Progenitor cell of endocrine pancreas (in vitro differentiated cells): ENCODE measurements around the gene CNOT2. TPM values are rescaled to one million over a fixed set of nuclear protein-coding genes. Genes with fewer than 3 reads are reported as not detected.

Source experiments
- DNase-seq: peaks from one replicate; pipeline ENCODE4 v3.0.0; 2021; ENCODE audit warnings: low spot score; ENCODE audit not compliant: unreplicated experiment
- H3K27ac Mint-ChIP-seq: 2 replicates; pipeline ENCODE4 v1.8.0; 2021; ENCODE audit warnings: mild to moderate bottlenecking, moderate library complexity, mixed read lengths
- H3K27me3 Mint-ChIP-seq: 2 replicates; pipeline ENCODE4 v1.8.0; 2021; ENCODE audit warnings: mixed read lengths
- H3K36me3 Mint-ChIP-seq: 2 replicates; pipeline ENCODE4 v1.8.0; 2022; ENCODE audit warnings: mixed read lengths; ENCODE audit not compliant: insufficient read depth
- H3K4me1 Mint-ChIP-seq: 2 replicates; pipeline ENCODE4 v1.8.0; 2021; ENCODE audit warnings: low read depth, mixed read lengths
- H3K4me3 Mint-ChIP-seq: 2 replicates; pipeline ENCODE4 v1.8.0; 2021; ENCODE audit warnings: low read depth, mild to moderate bottlenecking, moderate library complexity, mixed read lengths
- H3K9me3 Mint-ChIP-seq: 2 replicates; pipeline ENCODE4 v1.8.0; 2021; ENCODE audit warnings: low read depth, mixed read lengths
- long read RNA-seq: library from polyadenylated mRNA; unstranded; transcript quantifications from one replicate; pipeline ENCODE4 v2.0.0, GENCODE V29; 2020
- total RNA-seq: library from RNA; stranded (reverse); gene quantifications from 2 replicates; pipeline ENCODE4 v1.2.1, GENCODE V29; 2021
- TF ChIP-seq, protein P1 (sequence below): fragments of 200-600 bp; sonication (generic); IDR thresholded peaks from one replicate; pipeline ENCODE4 v1.5.0; 2021; ENCODE audit warnings: antibody characterized with exemption, mild to moderate bottlenecking; ENCODE audit not compliant: unreplicated experiment

The CNOT2 gene, protein sequence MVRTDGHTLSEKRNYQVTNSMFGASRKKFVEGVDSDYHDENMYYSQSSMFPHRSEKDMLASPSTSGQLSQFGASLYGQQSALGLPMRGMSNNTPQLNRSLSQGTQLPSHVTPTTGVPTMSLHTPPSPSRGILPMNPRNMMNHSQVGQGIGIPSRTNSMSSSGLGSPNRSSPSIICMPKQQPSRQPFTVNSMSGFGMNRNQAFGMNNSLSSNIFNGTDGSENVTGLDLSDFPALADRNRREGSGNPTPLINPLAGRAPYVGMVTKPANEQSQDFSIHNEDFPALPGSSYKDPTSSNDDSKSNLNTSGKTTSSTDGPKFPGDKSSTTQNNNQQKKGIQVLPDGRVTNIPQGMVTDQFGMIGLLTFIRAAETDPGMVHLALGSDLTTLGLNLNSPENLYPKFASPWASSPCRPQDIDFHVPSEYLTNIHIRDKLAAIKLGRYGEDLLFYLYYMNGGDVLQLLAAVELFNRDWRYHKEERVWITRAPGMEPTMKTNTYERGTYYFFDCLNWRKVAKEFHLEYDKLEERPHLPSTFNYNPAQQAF
- total RNA-seq: 127 and 128 TPM in 2 replicates
- long read RNA-seq, transcript CNOT2-236 (10 exons, 1,545 nt): minor isoform, 6 of 493 reads
- long read RNA-seq, transcript CNOT2-201 (16 exons, 3,282 nt): major isoform, 307 of 493 reads
- long read RNA-seq, partial matches to known transcripts: 59 of 493 reads
- long read RNA-seq, other reads (novel, unspliced or antisense): 115 of 493 reads

DNA sequence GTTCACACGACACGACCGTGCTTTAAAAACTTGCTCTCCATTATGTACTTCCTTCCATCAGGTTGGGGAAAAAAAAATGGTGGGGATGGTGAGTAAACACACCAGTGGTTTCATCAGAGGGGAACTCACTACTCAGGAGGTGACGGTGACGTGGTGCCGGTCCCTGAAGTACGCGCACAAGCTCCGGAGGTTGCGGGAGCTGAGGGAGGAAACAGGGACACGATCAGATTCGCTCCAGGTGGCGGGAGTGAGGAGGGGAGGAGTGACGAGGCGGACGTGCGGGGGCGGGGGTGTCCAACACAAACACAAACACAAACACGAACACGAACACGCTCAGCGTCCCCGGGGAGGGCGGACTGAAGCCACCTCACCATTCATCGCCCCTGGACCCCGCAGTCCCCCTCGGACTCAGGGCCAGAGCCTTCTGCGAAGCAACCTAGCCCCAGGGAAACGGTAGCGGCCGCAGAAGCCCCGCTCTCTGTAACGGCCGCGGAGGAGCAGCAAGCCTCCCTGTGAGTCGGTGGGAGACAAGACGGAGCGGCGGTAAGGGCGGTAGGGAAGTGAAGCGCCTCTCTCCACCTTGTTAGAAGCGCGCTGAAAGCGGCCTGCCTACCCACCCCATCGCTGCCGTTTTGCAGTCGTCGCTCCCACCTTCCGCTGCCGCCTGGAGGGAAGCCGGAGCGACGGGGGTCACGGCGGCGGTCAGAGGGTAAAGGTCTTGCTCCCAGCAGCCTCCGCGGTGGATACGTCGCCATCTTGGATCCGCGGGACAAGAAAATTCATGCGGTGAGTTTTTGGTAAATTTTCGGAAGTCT, at the start of gene CNOT2:
TSS of gene CNOT2 (plus strand) at position 739 of the 815 bp plus-strand sequence. CDS start 34,794 bp downstream, outside the sequence.
- Mint-ChIP-seq H3K36me3 (peaks cover 13% of the 10 kb centered on the region), H3K9me3 (no peaks in the 10 kb centered on the region), H3K4me1 (peaks cover 37% of the 10 kb centered on the region), H3K27me3 (no peaks in the 10 kb centered on the region), H3K27ac (peak within 1 kb of the TSS; percentile 99), H3K4me3 (peak within 1 kb of the TSS; percentile 100)
- DNase-seq: peak; percentile 80
- TF ChIP-seq, protein P1, sequence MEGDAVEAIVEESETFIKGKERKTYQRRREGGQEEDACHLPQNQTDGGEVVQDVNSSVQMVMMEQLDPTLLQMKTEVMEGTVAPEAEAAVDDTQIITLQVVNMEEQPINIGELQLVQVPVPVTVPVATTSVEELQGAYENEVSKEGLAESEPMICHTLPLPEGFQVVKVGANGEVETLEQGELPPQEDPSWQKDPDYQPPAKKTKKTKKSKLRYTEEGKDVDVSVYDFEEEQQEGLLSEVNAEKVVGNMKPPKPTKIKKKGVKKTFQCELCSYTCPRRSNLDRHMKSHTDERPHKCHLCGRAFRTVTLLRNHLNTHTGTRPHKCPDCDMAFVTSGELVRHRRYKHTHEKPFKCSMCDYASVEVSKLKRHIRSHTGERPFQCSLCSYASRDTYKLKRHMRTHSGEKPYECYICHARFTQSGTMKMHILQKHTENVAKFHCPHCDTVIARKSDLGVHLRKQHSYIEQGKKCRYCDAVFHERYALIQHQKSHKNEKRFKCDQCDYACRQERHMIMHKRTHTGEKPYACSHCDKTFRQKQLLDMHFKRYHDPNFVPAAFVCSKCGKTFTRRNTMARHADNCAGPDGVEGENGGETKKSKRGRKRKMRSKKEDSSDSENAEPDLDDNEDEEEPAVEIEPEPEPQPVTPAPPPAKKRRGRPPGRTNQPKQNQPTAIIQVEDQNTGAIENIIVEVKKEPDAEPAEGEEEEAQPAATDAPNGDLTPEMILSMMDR: no peak

DNA sequence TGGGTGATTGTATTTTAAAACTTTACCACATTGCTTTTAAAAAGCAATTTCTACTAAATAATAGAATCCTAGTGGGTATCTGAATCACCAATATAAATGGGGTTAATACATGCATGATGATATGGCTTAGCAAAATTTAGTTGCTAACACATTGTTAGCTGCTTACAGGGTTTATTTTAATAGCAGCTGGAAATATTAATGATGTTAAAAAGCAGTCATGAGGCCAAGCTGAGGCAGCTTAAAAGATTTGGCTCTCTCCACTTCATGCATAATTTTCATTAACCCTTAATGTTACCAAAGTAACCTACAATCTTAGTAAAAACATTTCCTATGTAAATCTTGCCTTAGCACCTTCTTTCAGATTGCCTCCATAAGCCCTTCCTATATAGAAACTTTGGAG, 49.2 kb upstream of the CNOT2 start:
- Mint-ChIP-seq H3K4me1 (peaks cover 3% of the 10 kb centered on the region), H3K27ac (no peak overlapping the region), H3K9me3 (no peaks in the 10 kb centered on the region), H3K4me3 (no peak overlapping the region), H3K27me3 (no peaks in the 10 kb centered on the region), H3K36me3 (no peaks in the 10 kb centered on the region)
- TF ChIP-seq, protein P1: no peak
- no peak for DNase-seq

DNA sequence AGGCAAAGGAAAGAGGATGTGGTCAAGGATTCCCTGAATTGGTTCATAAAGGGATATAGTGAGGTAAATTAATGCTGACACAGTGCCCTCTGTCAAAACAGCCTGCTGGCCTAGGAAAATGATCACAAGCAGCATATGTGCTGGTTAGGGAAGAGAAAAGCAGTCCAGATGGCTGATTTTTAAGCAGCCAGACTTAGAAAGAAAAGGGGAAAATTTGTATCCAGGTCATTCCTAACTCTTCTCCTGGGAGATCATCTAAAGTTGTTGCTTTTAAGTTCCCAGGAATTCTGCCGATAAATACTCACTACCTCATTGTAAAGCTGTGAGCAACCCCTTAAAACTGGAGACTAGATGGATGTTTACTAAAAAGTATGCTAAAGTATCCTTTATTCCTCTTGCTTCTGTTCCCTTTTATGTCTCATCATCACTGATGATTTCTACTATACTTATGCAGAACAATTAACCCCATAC, 46.4 kb upstream of the CNOT2 start:
- Mint-ChIP-seq H3K27ac (no peak overlapping the region), H3K4me3 (no peak overlapping the region), H3K36me3 (no peaks in the 10 kb centered on the region), H3K4me1 (no peaks in the 10 kb centered on the region), H3K27me3 (no peaks in the 10 kb centered on the region), H3K9me3 (no peaks in the 10 kb centered on the region)
- TF ChIP-seq, protein P1: no peak
- no peak for DNase-seq

DNA sequence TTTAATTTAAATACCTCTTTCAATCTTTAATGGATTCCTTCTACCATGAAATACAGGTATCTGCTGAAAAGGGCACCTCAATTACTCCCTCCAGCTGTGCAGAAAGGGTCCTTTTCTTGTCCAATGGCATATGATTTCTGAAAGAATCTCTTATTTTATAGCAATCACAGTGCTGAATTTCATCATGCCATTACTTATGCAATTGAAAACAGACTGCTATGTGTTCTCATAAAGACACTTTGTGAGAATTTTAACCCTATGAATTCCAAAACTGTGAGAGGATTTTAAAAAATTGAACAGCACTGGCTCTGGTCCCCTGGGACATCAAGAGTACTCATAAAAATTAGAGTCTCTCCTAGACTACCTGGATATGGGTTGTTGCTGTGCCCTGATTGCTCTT, 45.9 kb upstream of the CNOT2 start:
- Mint-ChIP-seq H3K36me3 (no peaks in the 10 kb centered on the region), H3K4me3 (no peak overlapping the region), H3K4me1 (no peaks in the 10 kb centered on the region), H3K9me3 (no peaks in the 10 kb centered on the region), H3K27me3 (no peaks in the 10 kb centered on the region), H3K27ac (no peak overlapping the region)
- TF ChIP-seq, protein P1: no peak
- DNase-seq: no peak

DNA sequence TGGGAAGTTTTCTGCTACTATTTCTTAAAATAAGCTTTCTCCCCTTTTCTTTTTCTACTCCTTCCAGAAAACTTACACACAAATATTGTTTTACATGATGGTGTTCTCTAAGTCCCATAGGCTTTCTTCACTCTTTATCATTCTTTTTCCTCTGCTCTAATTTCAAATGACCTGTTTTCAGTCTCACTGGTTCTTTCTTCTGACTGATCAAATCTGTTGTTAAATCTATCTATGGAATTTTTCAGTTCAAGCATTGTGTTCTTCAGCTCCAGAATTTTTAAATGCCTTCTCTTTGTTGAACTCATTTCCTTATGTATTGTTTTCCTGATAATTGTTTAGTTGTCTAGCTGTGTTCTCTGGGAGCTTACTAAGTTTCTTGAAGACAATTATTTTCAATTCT, 29.5 kb upstream of the CNOT2 start:
- H3K36me3 Mint-ChIP-seq: peaks cover 24% of the 10 kb centered on the region
- H3K27me3 Mint-ChIP-seq: no peaks in the 10 kb centered on the region
- H3K4me1 Mint-ChIP-seq: no peaks in the 10 kb centered on the region
- H3K4me3 Mint-ChIP-seq: no peak overlapping the region
- peak overlapping the region; percentile 64 for H3K27ac Mint-ChIP-seq
- DNase-seq: no peak
- TF ChIP-seq, protein P1: no peak
- peaks cover 53% of the 10 kb centered on the region for H3K9me3 Mint-ChIP-seq
